A549 treated with ZK216348 at 1 μM for 4 hours (cell line): ENCODE measurements around the gene HELZ2. TPM values are rescaled to one million over a fixed set of nuclear protein-coding genes. Genes with fewer than 3 reads are reported as not detected.

Experiments used
- total RNA-seq: library from RNA; stranded (reverse); fragments of 200-300 nt; extraction: Qiagen RNA extraction; gene quantifications from 5 replicates; pipeline ENCODE4 v1.2.3, GENCODE V29; 2022; ENCODE audit warnings: low read depth

HELZ2 gene
- 9.6 to 20.8 TPM (median 14.8 TPM) in 5 replicates for total RNA-seq

GRCh38 chr20:63574156-63574828, at the start of gene HELZ2:
Gene HELZ2 (minus strand): TSS chr20:63574239. CDS start chr20:63572385, 1,854 bp downstream.

GRCh38 chr20:63553933-63554290, 20.1 kb downstream of the HELZ2 start, which contains the start of gene FNDC11:
Gene FNDC11 (plus strand): TSS chr20:63554159. CDS start chr20:63555664, 1,505 bp downstream.

GRCh38 chr20:63547725-63548480, 26.1 kb downstream of the HELZ2 start, which contains the start of gene SRMS:
Gene SRMS (minus strand): TSS chr20:63547749. CDS start chr20:63547463, 286 bp downstream.

GRCh38 chr20:63536997-63537524, 37.0 kb downstream of the HELZ2 start, which contains the start of gene PTK6:
Gene PTK6 (minus strand): TSS chr20:63537376. CDS start chr20:63537314, 62 bp downstream.

Other genes starting within 250 kb of the HELZ2 start
- 0.06 to 0.63 TPM (median 0.45 TPM) in 5 replicates for gene CHRNA4, start 212.9 kb downstream of the HELZ2 start, total RNA-seq
- gene KCNQ2, start 101.6 kb downstream of the HELZ2 start, total RNA-seq: 0.39 to 0.87 TPM (median 0.57 TPM) in 5 replicates
- gene EEF1A2, start 75.2 kb downstream of the HELZ2 start, total RNA-seq: 112 to 179 TPM (median 154 TPM) in 5 replicates
- 267 to 353 TPM (median 326 TPM) in 5 replicates for gene PPDPF, start 53.5 kb downstream of the HELZ2 start, total RNA-seq
- 2.4 to 4.1 TPM (median 3.6 TPM) in 5 replicates for gene PTK6, start 36.9 kb downstream of the HELZ2 start, total RNA-seq
- gene SRMS, start 26.5 kb downstream of the HELZ2 start, total RNA-seq: 0.18 to 0.22 TPM in 2 of 5 replicates, not detected in the others
- gene FNDC11, start 20.1 kb downstream of the HELZ2 start, total RNA-seq: 0.09 to 0.42 TPM (median 0.22 TPM) in 4 of 5 replicates, not detected in the other
- 6.7 to 11.3 TPM (median 10.8 TPM) in 5 replicates for gene GMEB2, start 52.9 kb upstream of the HELZ2 start, total RNA-seq
- gene STMN3, start 79.2 kb upstream of the HELZ2 start, total RNA-seq: 5.8 to 10.6 TPM (median 10.1 TPM) in 5 replicates
- gene RTEL1, start 84.1 kb upstream of the HELZ2 start, total RNA-seq: 2.7 to 9.2 TPM (median 7.3 TPM) in 5 replicates
- gene TNFRSF6B, start 122.4 kb upstream of the HELZ2 start, total RNA-seq: 0.33 to 1.4 TPM (median 0.86 TPM) in 5 replicates
- 21.8 to 43.0 TPM (median 37.6 TPM) in 5 replicates for gene ARFRP1, start 133.7 kb upstream of the HELZ2 start, total RNA-seq
- 17.8 to 32.7 TPM (median 28.5 TPM) in 5 replicates for gene ZGPAT, start 133.8 kb upstream of the HELZ2 start, total RNA-seq
- 2.5 to 13.1 TPM (median 10.7 TPM) in 5 replicates for gene LIME1, start 162.4 kb upstream of the HELZ2 start, total RNA-seq
- 51.4 to 112 TPM (median 99.3 TPM) in 5 replicates for gene SLC2A4RG, start 165.5 kb upstream of the HELZ2 start, total RNA-seq